Type B pancreatic cell (in vitro differentiated cells): ENCODE measurements around the gene KCNJ2. TPM values are rescaled to one million over a fixed set of nuclear protein-coding genes. Genes with fewer than 3 reads are reported as not detected.

Experiments
- DNase-seq: peaks from one replicate; pipeline ENCODE4 v3.0.0; 2021; ENCODE audit warnings: mixed read lengths; ENCODE audit not compliant: unreplicated experiment; ENCODE audit errors: extremely low spot score
- H3K27ac Mint-ChIP-seq: 2 replicates; pipeline ENCODE4 v1.8.0; 2021; ENCODE audit warnings: mild to moderate bottlenecking, mixed read lengths
- H3K27me3 Mint-ChIP-seq: 2 replicates; pipeline ENCODE4 v1.8.0; 2021; ENCODE audit warnings: mixed read lengths
- H3K36me3 Mint-ChIP-seq: 2 replicates; pipeline ENCODE4 v1.8.0; 2021; ENCODE audit warnings: mixed read lengths
- H3K4me1 Mint-ChIP-seq: one replicate; pipeline ENCODE4 v1.8.0; 2021; ENCODE audit warnings: mixed read lengths; ENCODE audit not compliant: unreplicated experiment
- H3K4me3 Mint-ChIP-seq: 2 replicates; pipeline ENCODE4 v1.8.0; 2021; ENCODE audit warnings: mild to moderate bottlenecking, mixed read lengths
- H3K9me3 Mint-ChIP-seq: 2 replicates; pipeline ENCODE4 v1.8.0; 2021; ENCODE audit warnings: mixed read lengths
- total RNA-seq: library from RNA; stranded (reverse); gene quantifications from 2 replicates; pipeline ENCODE4 v1.2.1, GENCODE V29; 2021; ENCODE audit warnings: low replicate concordance
- TF ChIP-seq, protein P1 (sequence below): fragments of 200-600 bp; sonication (generic); conservative IDR thresholded peaks from 2 replicates; pipeline ENCODE4 v1.5.0; 2021; ENCODE audit warnings: antibody characterized with exemption, mild to moderate bottlenecking

Gene KCNJ2
- total RNA-seq, 1 donor from 2014 or later, result 7.5 TPM

DNA sequence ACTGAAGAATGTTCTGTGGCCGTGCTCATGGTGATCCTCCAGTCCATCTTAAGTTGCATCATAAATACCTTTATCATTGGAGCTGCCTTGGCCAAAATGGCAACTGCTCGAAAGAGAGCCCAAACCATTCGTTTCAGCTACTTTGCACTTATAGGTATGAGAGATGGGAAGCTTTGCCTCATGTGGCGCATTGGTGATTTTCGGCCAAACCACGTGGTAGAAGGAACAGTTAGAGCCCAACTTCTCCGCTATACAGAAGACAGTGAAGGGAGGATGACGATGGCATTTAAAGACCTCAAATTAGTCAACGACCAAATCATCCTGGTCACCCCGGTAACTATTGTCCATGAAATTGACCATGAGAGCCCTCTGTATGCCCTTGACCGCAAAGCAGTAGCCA, 36.8 kb upstream of the KCNJ2 start:
- Mint-ChIP-seq H3K4me1 (peaks cover 35% of the 10 kb centered on the region), H3K27ac (no peak overlapping the region), H3K4me3 (no peak overlapping the region), H3K27me3 (no peaks in the 10 kb centered on the region), H3K9me3 (peaks cover 7% of the 10 kb centered on the region), H3K36me3 (no peaks in the 10 kb centered on the region)
- TF ChIP-seq, protein P1, sequence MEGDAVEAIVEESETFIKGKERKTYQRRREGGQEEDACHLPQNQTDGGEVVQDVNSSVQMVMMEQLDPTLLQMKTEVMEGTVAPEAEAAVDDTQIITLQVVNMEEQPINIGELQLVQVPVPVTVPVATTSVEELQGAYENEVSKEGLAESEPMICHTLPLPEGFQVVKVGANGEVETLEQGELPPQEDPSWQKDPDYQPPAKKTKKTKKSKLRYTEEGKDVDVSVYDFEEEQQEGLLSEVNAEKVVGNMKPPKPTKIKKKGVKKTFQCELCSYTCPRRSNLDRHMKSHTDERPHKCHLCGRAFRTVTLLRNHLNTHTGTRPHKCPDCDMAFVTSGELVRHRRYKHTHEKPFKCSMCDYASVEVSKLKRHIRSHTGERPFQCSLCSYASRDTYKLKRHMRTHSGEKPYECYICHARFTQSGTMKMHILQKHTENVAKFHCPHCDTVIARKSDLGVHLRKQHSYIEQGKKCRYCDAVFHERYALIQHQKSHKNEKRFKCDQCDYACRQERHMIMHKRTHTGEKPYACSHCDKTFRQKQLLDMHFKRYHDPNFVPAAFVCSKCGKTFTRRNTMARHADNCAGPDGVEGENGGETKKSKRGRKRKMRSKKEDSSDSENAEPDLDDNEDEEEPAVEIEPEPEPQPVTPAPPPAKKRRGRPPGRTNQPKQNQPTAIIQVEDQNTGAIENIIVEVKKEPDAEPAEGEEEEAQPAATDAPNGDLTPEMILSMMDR, result no peak
- DNase-seq, result no peak

DNA sequence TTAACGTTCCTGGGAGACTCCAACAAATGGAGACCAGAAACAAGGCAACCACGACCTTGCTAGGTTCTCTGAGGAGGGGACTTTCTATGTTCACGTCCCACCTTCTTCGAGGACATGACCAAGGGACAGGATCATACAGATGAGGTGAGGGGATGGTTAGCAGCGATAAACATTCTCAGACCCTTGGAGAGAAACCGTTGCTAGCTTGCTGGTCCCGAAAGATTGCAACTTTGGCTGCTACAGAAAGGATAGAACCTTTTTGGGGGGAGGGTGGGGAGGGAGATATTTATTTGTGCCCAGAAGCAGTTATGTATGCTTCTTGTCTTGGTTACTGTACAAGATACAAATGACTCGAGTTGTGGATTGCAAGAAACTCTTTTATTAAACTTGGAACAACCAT, 35.3 kb upstream of the KCNJ2 start:
- H3K4me3 Mint-ChIP-seq, result no peak overlapping the region
- DNase-seq, result no peak
- H3K27me3 Mint-ChIP-seq, result no peaks in the 10 kb centered on the region
- H3K27ac Mint-ChIP-seq, result no peak overlapping the region
- H3K4me1 Mint-ChIP-seq, result peaks cover 50% of the 10 kb centered on the region
- H3K36me3 Mint-ChIP-seq, result no peaks in the 10 kb centered on the region
- TF ChIP-seq, protein P1, result no peak
- H3K9me3 Mint-ChIP-seq, result peaks cover under 1% of the 10 kb centered on the region

DNA sequence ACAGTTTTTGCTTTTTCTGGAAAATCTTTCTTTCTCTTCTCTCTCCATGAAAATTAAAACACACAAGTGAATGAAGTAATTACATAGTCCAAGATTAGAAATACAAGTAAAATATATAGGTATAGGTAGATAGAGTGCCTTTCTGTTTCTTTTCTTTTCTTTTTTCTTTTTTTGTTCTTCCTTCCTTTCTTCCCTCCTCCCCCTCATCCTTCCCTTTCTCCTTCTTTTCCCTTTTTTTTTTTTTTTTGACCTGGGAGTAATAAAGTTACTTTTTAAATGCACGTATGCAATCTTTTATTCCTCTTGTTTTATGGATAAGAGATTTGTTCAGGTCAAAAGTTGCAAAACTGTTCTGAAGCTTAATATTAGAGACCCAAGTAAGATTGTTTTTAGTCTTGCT, 34.6 kb upstream of the KCNJ2 start:
- no peak for DNase-seq
- Mint-ChIP-seq H3K27ac (no peak overlapping the region), H3K4me1 (peaks cover 56% of the 10 kb centered on the region), H3K9me3 (no peaks in the 10 kb centered on the region), H3K4me3 (no peak overlapping the region), H3K36me3 (no peaks in the 10 kb centered on the region), H3K27me3 (no peaks in the 10 kb centered on the region)
- TF ChIP-seq, protein P1, result no peak

DNA sequence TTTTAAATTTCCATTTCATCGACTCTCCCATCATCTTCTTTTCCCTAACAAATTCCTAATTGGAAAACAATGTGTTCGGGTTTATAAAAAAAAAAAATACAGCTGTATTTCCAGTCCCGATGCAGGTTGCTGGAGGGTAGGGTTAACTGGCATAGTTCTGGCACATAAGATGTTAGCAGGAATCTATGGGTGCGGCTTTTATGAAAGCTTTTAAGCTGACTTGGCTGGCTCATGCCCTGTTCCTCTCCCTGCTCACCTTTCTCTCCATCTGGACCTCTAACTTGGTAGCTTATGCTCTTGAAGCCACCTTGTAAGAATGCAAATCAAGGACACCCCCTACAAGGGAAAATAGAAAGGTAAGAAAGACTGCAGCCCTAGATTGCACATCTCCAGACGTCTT, 33.2 kb upstream of the KCNJ2 start:
- H3K4me3 Mint-ChIP-seq, result no peak overlapping the region
- H3K4me1 Mint-ChIP-seq, result peaks cover 47% of the 10 kb centered on the region
- TF ChIP-seq, protein P1, result no peak
- H3K9me3 Mint-ChIP-seq, result no peaks in the 10 kb centered on the region
- no peak overlapping the region for H3K27ac Mint-ChIP-seq
- H3K36me3 Mint-ChIP-seq, result no peaks in the 10 kb centered on the region
- DNase-seq, result no peak
- no peaks in the 10 kb centered on the region for H3K27me3 Mint-ChIP-seq

DNA sequence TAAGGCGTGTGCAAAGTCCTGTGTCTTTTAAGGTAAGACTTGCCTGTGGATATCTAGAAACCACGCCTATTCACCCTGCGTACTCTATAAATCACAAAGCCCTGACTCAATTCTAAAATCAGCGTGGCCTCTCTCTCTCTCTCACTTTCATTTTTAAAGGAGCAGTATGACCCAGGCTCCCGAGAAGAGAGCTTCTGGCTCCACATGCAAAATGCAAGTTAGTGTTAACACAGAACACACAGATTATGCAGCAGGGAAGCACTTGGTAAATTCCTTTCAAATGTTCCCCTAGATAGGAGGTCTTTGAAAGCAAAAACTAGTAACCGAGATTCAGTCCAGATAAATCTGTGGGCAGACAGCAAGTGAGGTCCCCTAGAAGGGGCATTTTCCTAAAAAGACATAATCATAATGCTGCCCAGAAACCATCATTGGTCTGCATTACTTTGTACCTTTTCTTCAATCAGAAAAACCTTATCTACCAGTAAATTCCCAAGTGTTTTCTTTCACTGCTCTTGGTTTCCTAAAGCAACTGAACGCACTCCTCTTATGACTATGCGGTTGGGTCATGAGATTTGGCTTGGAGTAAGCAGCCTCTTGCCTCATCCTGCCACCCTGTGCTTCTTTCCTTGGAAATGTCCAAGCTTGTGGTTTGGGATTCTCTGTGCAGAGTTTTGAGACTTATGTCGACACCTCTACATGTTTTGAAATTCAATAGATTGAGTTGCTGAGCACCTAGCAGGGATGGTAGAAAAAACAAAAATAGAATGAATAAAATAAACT, 31.7 kb upstream of the KCNJ2 start:
- TF ChIP-seq, protein P1, result no peak
- DNase-seq, result no peak
- Mint-ChIP-seq H3K4me3 (peak overlapping the region; percentile 81), H3K4me1 (peaks cover 47% of the 10 kb centered on the region), H3K9me3 (no peaks in the 10 kb centered on the region), H3K27ac (peak overlapping the region; percentile 87), H3K27me3 (no peaks in the 10 kb centered on the region), H3K36me3 (no peaks in the 10 kb centered on the region)
